ENCODE data around the gene BMPER. TPM values are rescaled to one million over a fixed set of nuclear protein-coding genes. Genes with fewer than 3 reads are reported as not detected.

Gene BMPER
- total and polyA plus RNA-seq, 2 donors from 2014 or later, result 0.60 to 0.80 TPM

GRCh38 chr7:34104115-34104514 is 198.8 kb downstream of the BMPER start:
- peak in 1 of 5 donors; percentile 33 for DNase-seq
- no peak overlapping the region for H3K4me3 ChIP-seq (ENCODE audit: low read length in 3 of 3)
- no peaks in the 10 kb centered on the region for H3K4me1 ChIP-seq (ENCODE audit: control insufficient read depth in 2 of 3, insufficient read depth in 2 of 3, low read depth in 1 of 3, low read length in 3 of 3)
- no peaks in the 10 kb centered on the region for H3K9me3 ChIP-seq (ENCODE audit: control insufficient read depth in 2 of 3, insufficient read depth in 1 of 3, low read length in 3 of 3)
- FAIRE-seq, result no peak
- TF ChIP-seq, protein P1, sequence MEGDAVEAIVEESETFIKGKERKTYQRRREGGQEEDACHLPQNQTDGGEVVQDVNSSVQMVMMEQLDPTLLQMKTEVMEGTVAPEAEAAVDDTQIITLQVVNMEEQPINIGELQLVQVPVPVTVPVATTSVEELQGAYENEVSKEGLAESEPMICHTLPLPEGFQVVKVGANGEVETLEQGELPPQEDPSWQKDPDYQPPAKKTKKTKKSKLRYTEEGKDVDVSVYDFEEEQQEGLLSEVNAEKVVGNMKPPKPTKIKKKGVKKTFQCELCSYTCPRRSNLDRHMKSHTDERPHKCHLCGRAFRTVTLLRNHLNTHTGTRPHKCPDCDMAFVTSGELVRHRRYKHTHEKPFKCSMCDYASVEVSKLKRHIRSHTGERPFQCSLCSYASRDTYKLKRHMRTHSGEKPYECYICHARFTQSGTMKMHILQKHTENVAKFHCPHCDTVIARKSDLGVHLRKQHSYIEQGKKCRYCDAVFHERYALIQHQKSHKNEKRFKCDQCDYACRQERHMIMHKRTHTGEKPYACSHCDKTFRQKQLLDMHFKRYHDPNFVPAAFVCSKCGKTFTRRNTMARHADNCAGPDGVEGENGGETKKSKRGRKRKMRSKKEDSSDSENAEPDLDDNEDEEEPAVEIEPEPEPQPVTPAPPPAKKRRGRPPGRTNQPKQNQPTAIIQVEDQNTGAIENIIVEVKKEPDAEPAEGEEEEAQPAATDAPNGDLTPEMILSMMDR (IDR thresholded peaks at IDR 0.05; ENCODE audit: borderline replicate concordance, extremely low read depth, insufficient read depth), result no peak
- H3K36me3 ChIP-seq (ENCODE audit: control insufficient read depth in 2 of 3, insufficient read depth in 3 of 3, low read length in 3 of 3), result no peaks in the 10 kb centered on the region
- intact Hi-C loops (cut with DNase I), result no loop called here
- no peak overlapping the region for H3K9ac ChIP-seq (ENCODE audit: low read length in 3 of 3)
- no peak overlapping the region for H3K27ac ChIP-seq (ENCODE audit: low read depth in 2 of 2, low read length in 2 of 2)
- no peaks in the 10 kb centered on the region for H3K27me3 ChIP-seq (ENCODE audit: control insufficient read depth, insufficient read depth, low read length)

GRCh38 chr7:34104992-34105391 is 199.7 kb downstream of the BMPER start:
- Histone ChIP-seq H3K27me3 (ENCODE audit: control insufficient read depth, insufficient read depth, low read length) (no peaks in the 10 kb centered on the region), H3K4me3 (ENCODE audit: low read length in 3 of 3) (no peak overlapping the region), H3K36me3 (ENCODE audit: control insufficient read depth in 2 of 3, insufficient read depth in 3 of 3, low read length in 3 of 3) (no peaks in the 10 kb centered on the region), H3K9me3 (ENCODE audit: control insufficient read depth in 2 of 3, insufficient read depth in 1 of 3, low read length in 3 of 3) (no peaks in the 10 kb centered on the region), H3K4me1 (ENCODE audit: control insufficient read depth in 2 of 3, insufficient read depth in 2 of 3, low read depth in 1 of 3, low read length in 3 of 3) (no peaks in the 10 kb centered on the region), H3K9ac (ENCODE audit: low read length in 3 of 3) (no peak overlapping the region), H3K27ac (ENCODE audit: low read depth in 2 of 2, low read length in 2 of 2) (no peak overlapping the region)
- no peak for DNase-seq
- no peak for FAIRE-seq
- TF ChIP-seq, protein P1 (IDR thresholded peaks at IDR 0.05; ENCODE audit: borderline replicate concordance, extremely low read depth, insufficient read depth), result no peak
- intact Hi-C loops (cut with DNase I), result no loop called here

DNA sequence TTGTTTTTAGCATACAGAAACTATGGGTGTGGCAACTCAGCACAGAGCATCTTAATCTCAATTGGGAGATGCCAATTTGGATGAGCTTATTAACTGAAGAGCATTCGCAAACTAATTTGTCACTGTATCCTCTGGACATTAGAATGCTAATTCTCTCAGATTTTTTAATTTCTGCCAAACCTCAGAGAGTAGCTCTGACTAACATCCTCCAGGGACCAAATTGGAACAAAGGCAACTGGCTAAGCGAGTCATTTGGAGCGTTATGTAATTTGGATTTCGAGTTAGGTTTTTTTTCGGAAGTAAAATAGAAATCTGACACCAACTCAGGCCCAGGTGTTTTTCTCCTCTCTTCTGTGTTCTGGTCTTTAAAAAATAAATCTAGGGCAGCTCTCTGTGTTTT is 201.9 kb downstream of the BMPER start:
- TF ChIP-seq, protein P1 (IDR thresholded peaks at IDR 0.05; ENCODE audit: borderline replicate concordance, extremely low read depth, insufficient read depth), result no peak

DNA sequence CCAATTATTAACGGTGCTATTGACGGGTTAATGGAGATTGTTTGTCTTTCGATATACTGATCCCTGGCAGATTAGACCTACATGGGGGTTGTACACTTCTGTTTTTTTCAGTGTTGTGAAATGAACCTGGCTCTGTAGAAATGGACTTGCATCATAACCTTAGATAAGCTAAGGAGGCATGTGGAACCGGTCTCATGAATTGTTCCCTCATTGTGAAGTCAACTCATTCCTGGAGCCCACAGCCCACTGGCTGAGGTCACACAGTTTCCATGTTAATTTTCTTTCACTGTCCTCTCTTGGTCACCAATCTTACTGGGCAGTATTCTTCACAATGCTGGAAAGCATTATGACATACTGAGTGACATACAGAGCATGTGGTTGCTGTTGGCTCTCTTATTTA is 202.8 kb downstream of the BMPER start:
- Histone ChIP-seq H3K27me3 (ENCODE audit: control insufficient read depth, insufficient read depth, low read length) (no peaks in the 10 kb centered on the region), H3K9me3 (ENCODE audit: control insufficient read depth in 2 of 3, insufficient read depth in 1 of 3, low read length in 3 of 3) (no peaks in the 10 kb centered on the region), H3K4me3 (ENCODE audit: low read length in 3 of 3) (no peak overlapping the region), H3K4me1 (ENCODE audit: control insufficient read depth in 2 of 3, insufficient read depth in 2 of 3, low read depth in 1 of 3, low read length in 3 of 3) (no peaks in the 10 kb centered on the region), H3K36me3 (ENCODE audit: control insufficient read depth in 2 of 3, insufficient read depth in 3 of 3, low read length in 3 of 3) (no peaks in the 10 kb centered on the region), H3K27ac (ENCODE audit: low read depth in 2 of 2, low read length in 2 of 2) (no peak overlapping the region), H3K9ac (ENCODE audit: low read length in 3 of 3) (no peak overlapping the region)
- TF ChIP-seq, protein P1 (IDR thresholded peaks at IDR 0.05; ENCODE audit: borderline replicate concordance, extremely low read depth, insufficient read depth), result no peak
- intact Hi-C loops (cut with DNase I), result no loop called here
- no peak for DNase-seq
- no peak for FAIRE-seq

More for the DNA sequence above, 201.9 kb downstream of the BMPER start:
- H3K9me3 ChIP-seq (ENCODE audit: control insufficient read depth in 2 of 3, insufficient read depth in 1 of 3, low read length in 3 of 3), result no peaks in the 10 kb centered on the region
- FAIRE-seq (no peak), DNase-seq (no peak)
- no peak overlapping the region for H3K27ac ChIP-seq (ENCODE audit: low read depth in 2 of 2, low read length in 2 of 2)
- H3K27me3 ChIP-seq (ENCODE audit: control insufficient read depth, insufficient read depth, low read length), result no peaks in the 10 kb centered on the region
- H3K9ac ChIP-seq (ENCODE audit: low read length in 3 of 3), result no peak overlapping the region
- no peak overlapping the region for H3K4me3 ChIP-seq (ENCODE audit: low read length in 3 of 3)
- no peaks in the 10 kb centered on the region for H3K4me1 ChIP-seq (ENCODE audit: control insufficient read depth in 2 of 3, insufficient read depth in 2 of 3, low read depth in 1 of 3, low read length in 3 of 3)
- no peaks in the 10 kb centered on the region for H3K36me3 ChIP-seq (ENCODE audit: control insufficient read depth in 2 of 3, insufficient read depth in 3 of 3, low read length in 3 of 3)
- intact Hi-C loops (cut with DNase I), result no loop called here
